Epithelial cell of prostate (primary cell): Measurements from ENCODE around the gene SRPRB.

Experiments used
- DNase-seq: peaks from one replicate; pipeline ENCODE4 v3.0.0-alpha.2; 2011; ENCODE audit warnings: low read depth, low spot score
- H3K27ac ChIP-seq: fragments of 450-650 bp; 2 replicates; pipeline ENCODE4 v1.5.1; 2017; ENCODE audit warnings: mild to moderate bottlenecking

The SRPRB gene

DNA sequence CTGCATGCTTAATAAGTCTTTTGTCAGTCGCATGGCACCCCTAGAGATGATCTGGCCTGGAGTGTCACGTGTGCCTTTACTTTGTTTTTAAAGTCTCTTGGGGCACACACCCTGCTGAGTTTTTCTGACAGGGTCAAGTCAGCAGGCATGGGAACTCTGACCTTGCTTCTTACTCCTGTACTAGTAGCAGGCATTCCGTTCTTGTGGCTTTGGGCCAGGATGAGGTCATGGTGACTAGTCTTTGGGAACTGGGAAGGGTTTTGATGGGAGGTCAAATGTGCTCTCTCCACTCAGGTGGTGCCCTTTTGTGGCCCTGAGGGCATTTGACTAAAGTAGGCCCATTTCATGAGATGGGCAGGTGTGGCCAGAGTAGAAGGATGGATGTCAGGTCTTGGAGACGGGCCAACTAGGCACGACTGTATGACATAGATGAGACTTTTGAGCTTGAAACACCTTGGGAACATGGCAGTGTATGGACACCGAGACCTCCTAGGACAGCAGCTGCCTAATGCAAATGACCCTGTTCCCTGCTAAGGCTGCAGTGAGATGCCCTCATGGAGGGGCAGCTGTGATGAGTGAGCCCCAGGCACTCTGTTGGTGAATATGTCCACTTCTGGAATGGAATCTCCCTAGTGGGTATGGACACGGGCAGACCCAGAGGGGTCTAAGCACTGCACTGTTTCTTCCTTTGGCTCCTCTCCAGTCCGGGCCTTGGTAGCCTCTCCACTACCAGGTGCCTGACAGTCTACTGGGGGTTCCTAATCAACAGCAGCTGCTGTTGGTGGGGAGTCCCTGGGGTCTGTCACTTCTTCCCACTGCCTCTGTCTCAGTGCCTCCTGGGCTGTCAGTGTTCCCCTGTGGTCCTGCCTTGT, 16.4 kb downstream of the SRPRB start:
- H3K27ac ChIP-seq, result no peak overlapping the region

DNA sequence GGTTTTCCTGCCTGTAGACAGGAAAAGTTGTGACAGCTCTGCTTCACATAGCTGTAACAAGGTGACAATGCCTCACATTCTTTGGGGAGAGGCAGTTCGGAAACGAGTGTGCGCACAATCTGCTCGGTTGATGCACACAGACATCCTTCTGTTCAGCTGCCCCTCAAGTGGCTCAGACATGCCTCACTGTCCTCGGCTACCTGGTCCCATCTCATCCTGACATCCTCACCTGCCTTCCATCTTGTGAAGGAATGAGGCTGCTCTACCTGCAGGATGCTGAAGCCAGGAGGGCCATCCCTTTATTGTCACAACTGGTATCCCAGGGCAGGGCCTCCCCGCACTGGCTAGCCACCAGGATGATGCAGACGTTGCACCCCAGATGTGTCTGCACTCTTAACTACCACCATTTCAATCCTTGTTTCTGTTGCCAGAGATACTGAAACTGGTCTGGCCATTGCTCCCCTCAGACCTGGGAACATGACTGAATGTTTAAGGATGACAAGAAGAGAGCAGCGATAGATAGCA, 19.4 kb downstream of the SRPRB start:
- no peak overlapping the region for H3K27ac ChIP-seq
- DNase-seq, result no peak

More for the DNA sequence above, 16.4 kb downstream of the SRPRB start:
- DNase-seq, result no peak

GRCh38 chr3:133825969-133826727, 20.5 kb downstream of the SRPRB start:
- no peak overlapping the region for H3K27ac ChIP-seq

DNA sequence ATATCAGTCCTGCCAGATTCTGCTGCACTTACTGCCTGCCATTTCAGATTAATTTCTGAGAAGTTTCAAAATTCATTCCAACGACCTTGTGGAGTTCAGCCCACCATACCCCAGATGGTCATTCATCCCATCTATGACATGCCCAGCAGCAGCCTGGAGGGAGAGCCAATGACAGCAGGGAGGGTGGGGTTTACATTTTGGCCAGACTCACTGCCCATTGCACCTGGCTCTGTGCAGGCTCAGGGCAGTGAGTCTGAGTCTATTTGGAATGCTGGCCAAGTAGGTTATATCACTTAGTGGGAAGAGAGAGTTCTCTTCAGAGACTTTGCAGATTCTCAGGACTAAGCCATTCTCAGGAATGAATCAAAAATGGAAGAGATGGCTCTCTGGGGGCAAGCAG, 21.5 kb downstream of the SRPRB start:
- no peak overlapping the region for H3K27ac ChIP-seq
- DNase-seq, result no peak

More at GRCh38 chr3:133825969-133826727, 20.5 kb downstream of the SRPRB start:
- no peak for DNase-seq

DNA sequence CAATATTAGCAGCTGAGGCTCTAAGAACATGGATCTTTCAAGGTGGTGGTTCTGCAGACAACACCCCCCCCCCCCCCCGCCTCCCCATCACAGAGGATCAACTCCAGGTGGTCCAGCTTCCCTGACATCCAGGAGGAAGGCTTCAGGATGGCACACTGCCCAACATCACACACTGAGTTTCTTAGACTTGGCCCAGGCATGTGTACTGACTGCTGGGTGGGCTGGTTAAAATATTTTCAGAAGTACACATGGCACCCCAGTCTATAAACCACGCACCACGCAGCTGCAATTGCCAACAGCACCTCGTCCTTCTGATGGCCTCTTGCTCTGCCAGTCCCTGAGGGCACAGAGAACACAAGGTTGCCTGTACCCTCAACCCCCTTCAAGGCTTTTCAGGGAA, 22.1 kb downstream of the SRPRB start:
- no peak for DNase-seq
- H3K27ac ChIP-seq, result no peak overlapping the region

- H3K27ac ChIP-seq, result no peak overlapping the region
- no peak for DNase-seq
These were observed 23.1 kb downstream of the SRPRB start for GRCh38 chr3:133828576-133829309.

- no peak overlapping the region for H3K27ac ChIP-seq
- no peak for DNase-seq
These were observed 23.7 kb downstream of the SRPRB start for GRCh38 chr3:133829310-133829707.

GRCh38 chr3:133830071-133830470, 24.5 kb downstream of the SRPRB start:
- H3K27ac ChIP-seq, result no peak overlapping the region
- DNase-seq, result no peak

- DNase-seq, result no peak
- no peak overlapping the region for H3K27ac ChIP-seq
These were observed 26.6 kb downstream of the SRPRB start for GRCh38 chr3:133831966-133832801.

DNA sequence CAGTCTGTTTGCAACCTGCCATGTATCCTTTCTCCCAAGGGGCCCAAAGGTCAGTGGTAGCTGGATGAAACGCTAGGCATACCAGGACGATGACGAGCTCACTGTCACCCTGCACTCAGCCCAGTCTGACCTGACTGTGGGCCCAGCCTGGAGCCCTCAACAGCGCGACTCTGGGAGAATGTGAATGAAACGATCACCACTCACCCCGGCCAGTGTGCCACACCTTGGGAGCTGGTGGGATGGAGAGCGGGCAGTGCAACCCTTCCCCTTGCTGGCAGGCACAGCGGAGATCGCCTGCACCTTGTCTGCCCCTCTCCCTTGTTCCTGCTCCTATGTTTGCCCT, 27.2 kb downstream of the SRPRB start:
- no peak for DNase-seq
- no peak overlapping the region for H3K27ac ChIP-seq

- DNase-seq, result no peak
- H3K27ac ChIP-seq, result no peak overlapping the region
These were observed 27.7 kb downstream of the SRPRB start for GRCh38 chr3:133833267-133833666.

DNA sequence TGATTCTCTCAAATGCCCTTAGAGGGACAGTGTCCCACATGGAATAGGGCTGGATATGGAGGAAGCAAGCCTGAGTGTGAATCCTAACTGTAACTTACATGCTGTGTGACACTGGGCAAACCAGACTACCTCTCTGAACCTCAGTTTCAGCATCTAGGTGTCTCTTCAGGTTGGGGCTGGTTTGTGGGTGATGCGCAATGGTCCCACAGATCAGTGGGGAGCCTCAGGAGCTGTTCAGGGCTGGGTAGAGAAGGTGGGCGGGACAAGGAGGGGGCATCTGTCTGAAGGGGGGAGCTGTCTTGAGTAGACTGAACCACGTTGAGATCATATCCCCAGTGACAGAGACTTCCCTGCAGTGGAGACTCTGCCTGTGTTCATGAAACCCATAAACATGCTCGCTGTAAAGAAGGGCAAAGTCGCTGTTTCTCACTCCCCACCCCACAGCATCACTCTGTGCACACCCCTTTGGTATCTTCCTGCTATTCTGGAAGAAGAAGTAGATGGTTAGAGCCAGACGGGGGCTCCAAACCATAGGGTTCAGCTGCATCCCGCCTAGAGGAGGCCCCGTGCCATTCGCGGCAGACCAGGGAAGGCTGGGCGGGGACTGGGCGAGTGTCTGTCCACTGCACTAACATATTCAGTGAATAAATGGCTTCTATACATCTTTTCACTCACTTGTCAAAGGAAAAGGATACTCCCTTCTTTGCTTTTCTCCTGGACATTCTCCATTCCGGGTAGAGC, 28.4 kb downstream of the SRPRB start:
- no peak for DNase-seq
- H3K27ac ChIP-seq, result no peak overlapping the region

GRCh38 chr3:133834621-133835417, 29.2 kb downstream of the SRPRB start:
- H3K27ac ChIP-seq, result no peak overlapping the region
- DNase-seq, result no peak

GRCh38 chr3:133835418-133835743, 29.8 kb downstream of the SRPRB start:
- no peak for DNase-seq
- no peak overlapping the region for H3K27ac ChIP-seq

GRCh38 chr3:133835961-133836360, 30.3 kb downstream of the SRPRB start:
- no peak for DNase-seq
- H3K27ac ChIP-seq, result no peak overlapping the region

- no peak for DNase-seq
- no peak overlapping the region for H3K27ac ChIP-seq
These were observed 31.0 kb downstream of the SRPRB start for GRCh38 chr3:133836497-133837158.

DNA sequence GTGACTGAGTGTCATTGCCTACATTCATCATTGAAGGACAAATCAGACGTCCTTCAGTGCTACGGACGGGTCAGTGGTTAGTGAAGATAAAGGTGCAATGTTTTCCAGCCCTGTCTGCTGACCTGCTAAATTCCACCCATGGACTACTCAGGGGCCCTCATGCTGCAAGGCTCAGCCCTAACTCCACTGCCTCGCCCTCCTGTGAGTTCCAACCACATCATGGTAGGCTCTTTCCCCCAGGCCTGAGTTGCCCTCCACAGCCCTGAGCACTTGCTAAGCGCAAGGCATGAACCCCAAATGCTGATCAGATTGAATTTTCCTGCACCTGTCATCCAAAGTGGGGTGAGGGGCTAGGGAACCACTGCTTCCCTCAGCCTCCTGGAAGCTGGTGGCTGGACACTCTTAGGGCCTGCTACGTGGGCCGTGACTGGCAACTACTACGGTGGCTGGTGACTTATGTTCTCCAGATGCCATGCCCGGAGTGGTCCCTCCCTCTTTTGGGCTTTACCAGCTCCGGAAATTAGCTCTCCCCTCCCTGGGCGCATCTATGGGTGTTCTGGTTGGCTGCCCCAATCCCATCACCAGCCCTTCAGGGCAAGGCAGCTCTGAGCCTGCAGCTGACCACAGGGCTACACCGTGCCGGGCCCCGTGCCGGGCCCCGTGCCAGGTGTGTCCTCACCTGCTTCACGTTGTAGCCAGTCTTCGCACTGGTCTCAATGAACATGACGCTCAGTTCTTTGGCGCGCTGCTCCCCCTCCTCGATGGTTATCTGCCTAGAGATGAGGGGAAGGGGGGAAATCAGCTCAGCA, 32.1 kb downstream of the SRPRB start:
- no peak for DNase-seq
- no peak overlapping the region for H3K27ac ChIP-seq
